ENCODE measurements around the gene ARMC7. TPM values are rescaled to one million over a fixed set of nuclear protein-coding genes. Genes with fewer than 3 reads are reported as not detected.

Gene ARMC7
- total and polyA plus RNA-seq, 2 of the 13 experiments (the other 11 are each of a cell fraction or from before 2014, with no cell fraction given) = 3.9 to 4.2 TPM

- no peak for TF ChIP-seq ZNF292 (CRISPR knock-in tag; IDR thresholded peaks at IDR 0.05; ENCODE audit: borderline replicate concordance, low read depth)
- TF ChIP-seq RFX5 (IDR thresholded peaks at IDR 0.05; ENCODE audit: low read depth, low read length) = no peak
- peak; percentile 97 for TF ChIP-seq ZNF281 (CRISPR knock-in tag; IDR thresholded peaks at IDR 0.05; ENCODE audit: borderline replicate concordance)
- no peak for TF ChIP-seq ZNF558 (CRISPR knock-in tag; IDR thresholded peaks at IDR 0.05; ENCODE audit: borderline replicate concordance)
- no peak for TF ChIP-seq SMARCE1 (IDR thresholded peaks at IDR 0.05; ENCODE audit: borderline replicate concordance)
- no peak for TF ChIP-seq ZNF777 (CRISPR knock-in tag; IDR thresholded peaks at IDR 0.05)
- TF ChIP-seq MTERF4 (CRISPR knock-in tag; IDR thresholded peaks at IDR 0.05) = no peak
- no peak for TF ChIP-seq ZBTB37 (CRISPR knock-in tag; IDR thresholded peaks at IDR 0.05)
- TF ChIP-seq PHF5A (CRISPR knock-in tag; IDR thresholded peaks at IDR 0.05; ENCODE audit: low read depth, unreplicated experiment) = no peak
- TF ChIP-seq MED1 (CRISPR knock-in tag; IDR thresholded peaks at IDR 0.05) = peak; percentile 74
- no peak for TF ChIP-seq ATF6 (CRISPR knock-in tag; conservative IDR thresholded peaks at IDR 0.05)
- no peak for TF ChIP-seq SNAPC2 (CRISPR knock-in tag; IDR thresholded peaks at IDR 0.05)
- TF ChIP-seq MBD4 (IDR thresholded peaks at IDR 0.05; ENCODE audit: borderline replicate concordance, low read length) = no peak
- TF ChIP-seq HINFP (CRISPR knock-in tag; IDR thresholded peaks at IDR 0.05; ENCODE audit: low read depth) = no peak
- no peak for TF ChIP-seq ZNF101 (CRISPR knock-in tag; IDR thresholded peaks at IDR 0.05; ENCODE audit: borderline replicate concordance, low read depth)
- no peak for TF ChIP-seq MTF1 (CRISPR knock-in tag; IDR thresholded peaks at IDR 0.05)
- no peak for TF ChIP-seq GTF2F1 (IDR thresholded peaks at IDR 0.05; ENCODE audit: low read length)
- no peak for TF ChIP-seq ZXDC (CRISPR knock-in tag; IDR thresholded peaks at IDR 0.05)
Measured at GRCh38 chr17:75096082-75096625, 13.6 kb upstream of the ARMC7 start (continued).
